Cardiac septum (tissue), 1 donor: Measurements from ENCODE around the gene BCL2L12. TPM values are rescaled to one million over a fixed set of nuclear protein-coding genes. Genes with fewer than 3 reads are reported as not detected.

Experiments used
- DNase-seq: peaks from one replicate; pipeline ENCODE4 v3.0.0-alpha.2; 2020; ENCODE audit warnings: low spot score
- intact Hi-C: fragments of 100-400 bp; cut with DNase I; formaldehyde crosslinking; loops from one replicate; pipeline ENCODE4 v1.14.0; 2022
- total RNA-seq: library from RNA; stranded (reverse); fragmentation: NEBNext Ultra II Directional; extraction: Animal tissue kit (Norgen Biotek cat#: 25700); gene quantifications from one replicate; pipeline ENCODE4 v1.2.1, GENCODE V29; 2021
- donor health status: DM: no; HTN: no; CAD: no.

BCL2L12 gene
- total RNA-seq, 1 donor from 2014 or later = 8.9 TPM

DNA sequence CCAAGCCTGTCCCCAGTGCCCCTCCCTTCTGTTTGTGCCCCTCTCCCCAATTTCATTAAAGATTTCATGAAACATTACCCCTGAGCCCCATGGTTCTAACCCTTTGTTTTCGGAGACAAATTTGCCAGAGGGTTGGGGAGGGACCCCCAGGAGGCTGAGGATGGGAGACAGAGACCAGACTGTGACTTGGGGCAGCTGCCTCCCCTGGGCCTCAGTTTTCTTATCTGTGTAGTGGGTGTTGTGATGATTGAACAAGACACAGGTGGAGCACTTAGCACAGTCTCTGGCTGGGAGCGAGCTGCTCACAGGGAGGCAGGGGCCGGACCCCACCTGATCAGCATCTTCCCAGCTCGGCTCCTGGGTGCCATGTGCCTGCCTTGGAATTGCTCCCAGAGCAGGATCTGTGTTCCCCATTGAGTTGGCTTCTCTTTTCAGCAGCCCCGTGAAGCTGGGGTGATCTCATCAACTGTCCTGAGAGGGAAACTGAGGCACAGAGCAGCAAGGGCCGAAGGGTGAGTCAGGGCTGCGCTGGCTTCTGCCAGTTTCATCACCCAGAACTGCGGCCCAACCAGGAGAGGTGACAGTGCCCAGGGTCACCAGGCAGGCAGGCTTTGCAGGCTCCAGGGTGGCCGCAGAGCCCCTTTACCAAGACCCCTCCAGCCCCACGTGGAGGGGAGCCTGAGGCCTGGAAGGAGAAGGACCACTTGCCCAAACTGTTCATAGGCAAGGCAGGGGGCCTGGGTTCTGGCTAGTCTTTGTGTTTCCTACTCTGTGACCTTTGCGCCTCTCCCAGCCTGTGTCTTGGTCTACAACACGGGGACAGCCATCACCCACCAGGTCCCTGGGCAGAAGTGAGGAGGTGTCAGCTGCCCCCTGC lies 6.9 kb upstream of the BCL2L12 start:
- intact Hi-C loops = no loop called here
- no peak for DNase-seq

DNA sequence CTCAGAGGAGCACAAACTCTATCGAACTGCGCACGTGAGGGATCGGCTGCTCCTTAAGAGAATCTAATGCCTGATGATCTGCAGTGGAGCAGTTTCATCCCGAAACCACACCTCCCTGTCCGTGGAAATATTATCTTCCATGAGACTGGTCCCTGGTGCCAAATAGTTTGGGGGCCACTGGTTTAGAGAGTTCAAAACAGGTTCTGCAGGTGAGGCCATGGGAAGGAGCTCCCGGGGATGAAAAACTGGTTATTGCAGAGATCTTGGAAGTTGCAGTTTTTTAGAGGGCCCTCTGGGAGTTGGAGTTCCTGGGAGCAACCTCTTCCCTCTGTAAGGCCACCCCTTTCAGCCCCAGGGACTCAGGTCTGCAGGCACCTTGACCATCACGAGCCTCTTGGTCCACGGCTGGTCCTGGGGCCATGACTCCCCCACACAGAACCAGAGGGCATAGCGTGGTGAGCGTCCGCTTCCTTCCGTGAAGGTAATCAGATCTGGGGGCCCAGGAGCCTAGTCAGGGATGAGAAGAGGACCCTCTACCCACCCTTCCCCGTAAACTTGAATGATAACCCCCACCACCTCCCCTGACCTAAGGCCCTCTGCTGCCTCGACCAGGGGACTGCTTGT lies 5.3 kb upstream of the BCL2L12 start:
- intact Hi-C loops = no loop called here
- DNase-seq = no peak

DNA sequence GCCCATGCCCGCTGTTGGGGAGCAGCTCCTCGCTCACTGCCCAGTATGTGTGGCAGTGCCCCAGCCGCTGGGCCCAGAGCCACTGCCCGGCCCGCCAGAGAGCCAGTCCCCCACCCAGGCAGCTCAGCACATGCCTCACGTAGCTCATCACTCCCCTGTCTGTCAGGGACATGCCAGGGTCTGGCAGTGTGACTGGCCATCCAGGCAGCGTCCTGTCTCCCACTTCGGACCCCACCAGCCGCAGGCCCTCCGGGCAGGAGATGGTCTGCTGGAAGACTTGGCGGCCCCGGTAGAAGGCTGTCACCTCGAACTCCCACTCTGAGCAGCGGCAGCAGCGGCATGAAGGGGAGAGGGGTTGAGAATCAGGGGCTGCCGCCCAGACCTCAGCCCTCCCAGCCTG lies 3.7 kb upstream of the BCL2L12 start:
- no peak for DNase-seq
- intact Hi-C loops = no loop called here

- DNase-seq = no peak
- intact Hi-C loops = no loop called here
Measured at GRCh38 chr19:49663224-49663623, 2.5 kb upstream of the BCL2L12 start.

DNA sequence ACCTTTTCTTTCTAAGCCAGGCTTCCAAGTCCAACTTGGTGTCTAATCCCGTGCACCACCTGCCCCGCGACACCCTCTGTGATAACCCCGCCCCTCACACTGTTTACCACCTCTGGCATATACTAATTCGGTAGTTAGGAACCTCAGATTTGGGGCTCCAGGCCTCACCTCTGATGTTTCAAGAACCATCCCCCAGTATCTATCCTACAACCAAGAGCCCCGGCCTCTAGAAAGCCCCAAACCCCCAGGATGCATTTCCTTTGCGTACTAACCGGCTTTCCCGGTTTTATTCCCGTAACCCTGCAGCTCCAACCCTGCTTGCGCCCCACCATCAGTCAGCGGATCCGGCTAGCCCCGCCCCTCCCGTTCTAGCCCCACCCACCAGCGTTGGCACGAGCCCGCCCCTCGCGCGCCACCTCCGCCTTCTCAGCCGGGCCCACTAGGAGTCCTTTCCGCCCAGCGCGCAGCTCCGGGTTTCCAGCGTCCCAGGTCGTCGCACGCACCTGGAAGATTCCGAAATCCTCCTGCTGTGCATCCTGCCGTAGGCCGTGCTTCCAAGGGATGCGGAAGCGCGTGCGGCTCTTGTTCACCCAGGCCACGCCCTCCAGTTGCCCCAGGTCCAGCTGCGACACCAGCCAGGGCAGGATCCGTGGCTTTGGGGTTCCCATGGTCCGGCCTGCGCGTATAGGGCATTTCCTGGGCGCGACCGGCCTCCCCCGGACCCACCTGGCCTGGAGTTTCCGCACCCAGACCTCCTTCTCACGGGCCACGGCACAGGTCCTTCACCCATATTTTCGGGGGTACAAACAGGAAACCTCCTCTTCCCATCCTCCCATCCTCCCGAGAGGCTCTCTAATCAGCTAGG lies 1.3 kb upstream of the BCL2L12 start:
- peak; percentile 96 for DNase-seq
- intact Hi-C loops = loop anchor here (2.0 kb wide), 1 partner anchor 22 kb away; the partner anchor contains the start of gene SCAF1

DNA sequence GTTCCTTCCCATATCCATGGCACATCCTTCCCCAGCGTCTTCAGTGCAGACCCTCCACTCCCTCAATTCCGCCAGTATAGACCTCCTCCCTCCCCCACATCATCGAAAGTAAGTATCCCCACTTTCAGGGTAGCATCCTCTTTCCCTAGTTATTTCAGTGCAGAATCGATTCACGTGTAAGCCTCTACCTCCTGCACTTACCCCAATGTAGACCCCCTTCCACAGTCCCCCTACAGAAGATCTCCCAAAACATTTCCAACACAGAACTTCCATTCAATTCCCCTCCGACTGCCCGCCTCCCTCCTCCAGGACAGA lies 740 bp upstream of the BCL2L12 start:
- DNase-seq = no peak
- intact Hi-C loops = loop anchor here (2.0 kb wide), 1 partner anchor 22 kb away; the partner anchor contains the start of gene SCAF1

- no peak for DNase-seq
- intact Hi-C loops = no loop called here
Measured at GRCh38 chr19:49666120-49666444, 349 bp downstream of the BCL2L12 start.

- intact Hi-C loops = no loop called here
- DNase-seq = no peak
Measured at GRCh38 chr19:49667473-49667872, 1.7 kb downstream of the BCL2L12 start.

- no peak for DNase-seq
- intact Hi-C loops = no loop called here
Measured at GRCh38 chr19:49669516-49669915, 3.8 kb downstream of the BCL2L12 start.

GRCh38 chr19:49672131-49672919 lies 6.6 kb downstream of the BCL2L12 start:
- peak; percentile 91 for DNase-seq
- intact Hi-C loops = no loop called here

DNA sequence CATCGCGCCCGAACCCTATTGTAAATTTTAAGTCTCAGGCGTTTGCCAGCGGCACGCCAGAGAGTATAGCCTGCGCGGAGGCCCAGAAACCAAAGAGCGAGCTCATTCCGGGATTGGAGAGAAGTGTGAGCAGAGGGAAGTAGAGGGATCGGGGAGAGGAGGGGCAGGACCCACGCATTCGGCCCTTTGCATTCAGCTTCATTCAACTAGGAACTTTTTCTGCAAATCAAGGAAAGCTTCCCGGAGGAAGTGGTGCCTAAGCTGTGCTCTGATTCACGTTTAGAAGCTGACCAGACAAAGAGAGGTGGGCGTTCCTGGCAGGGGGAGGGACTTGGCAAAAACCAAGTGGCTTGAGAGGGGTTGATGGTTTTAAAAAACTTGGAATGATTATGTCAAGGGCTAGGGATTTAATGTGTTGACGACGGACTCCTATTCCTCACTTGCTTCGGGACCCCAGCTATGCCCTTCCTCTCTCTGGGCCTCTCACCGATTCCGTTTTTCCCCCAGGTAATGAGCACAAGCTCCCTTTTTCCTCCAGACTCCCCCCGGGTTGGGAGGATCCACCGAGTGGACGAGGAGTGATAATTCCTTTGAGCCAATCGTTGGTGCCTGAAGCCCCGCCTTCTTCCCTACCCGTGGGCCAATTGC lies 10.5 kb downstream of the BCL2L12 start:
- peak; percentile 90 for DNase-seq
- intact Hi-C loops = loop anchor here (2.0 to 5.0 kb wide), 3 partner anchors 35 to 179 kb away; partner anchors contain the start of genes PRR12, RPS11 and RRAS

DNA sequence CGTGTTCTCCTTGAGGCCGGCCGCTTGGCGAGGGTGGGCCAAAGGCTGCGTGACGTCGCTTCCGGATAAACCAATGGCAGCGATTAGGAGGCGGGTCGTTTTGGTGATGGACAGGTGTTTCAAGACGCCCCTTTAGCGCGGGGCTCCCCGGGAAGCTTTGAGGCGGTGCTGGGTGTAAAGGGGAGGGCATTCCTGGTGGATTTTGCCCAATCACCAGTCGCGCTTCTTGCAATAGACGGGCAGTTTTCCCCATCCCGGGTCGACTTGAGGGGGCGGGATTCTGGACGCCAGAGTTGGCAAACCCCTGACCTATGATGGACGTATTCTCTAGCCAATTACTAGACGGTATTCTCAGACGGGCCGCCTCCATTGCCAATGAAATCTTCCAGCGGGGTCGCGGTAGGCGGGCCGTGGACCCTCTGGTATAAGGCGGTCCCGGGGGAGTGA lies 11.1 kb downstream of the BCL2L12 start:
- peak; percentile 100 for DNase-seq
- intact Hi-C loops = loop anchor here (2.0 to 5.0 kb wide), 3 partner anchors 36 to 180 kb away; partner anchors contain the start of genes PRR12, RPS11 and RRAS

DNA sequence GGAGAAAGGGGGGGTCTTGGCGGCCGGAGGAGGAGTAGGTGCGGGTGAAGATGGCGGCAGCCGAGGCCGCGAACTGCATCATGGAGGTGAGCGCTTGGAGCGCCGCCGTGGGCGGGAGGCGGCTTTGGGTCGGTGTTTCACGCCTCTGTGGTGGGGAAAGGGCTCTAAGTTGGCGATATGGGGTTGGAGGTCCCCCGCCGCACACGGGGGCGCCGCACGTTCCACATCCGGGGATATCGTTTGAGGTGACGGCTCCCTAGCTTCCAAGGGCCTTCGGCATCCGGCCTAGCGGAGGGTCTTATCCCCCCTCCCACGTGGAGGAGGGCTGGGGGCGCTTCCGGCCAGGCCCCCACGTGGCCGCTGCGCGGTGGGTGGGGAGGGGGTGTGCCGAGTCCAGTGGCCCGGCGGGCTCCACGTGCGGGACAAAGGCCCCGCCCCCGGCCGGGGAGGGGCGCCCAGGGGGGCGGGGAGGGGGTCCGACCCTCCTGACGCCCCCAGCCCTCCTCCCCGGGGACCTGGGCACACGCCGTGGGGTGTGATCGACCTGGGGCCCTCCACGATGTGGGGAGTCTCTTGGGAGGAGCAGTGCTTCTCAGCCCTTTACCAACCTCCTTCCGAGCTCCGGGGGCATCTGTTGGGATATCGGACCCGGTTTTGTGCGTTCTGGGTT lies 11.6 kb downstream of the BCL2L12 start, which contains the start of gene PRMT1:
Gene PRMT1, plus strand, starts transcription at position 41 of the 670 bp plus-strand sequence. Its CDS starts 10 bp downstream, at position 51.
- DNase-seq = no peak
- intact Hi-C loops = loop anchor here (2.0 to 5.0 kb wide), 3 partner anchors 37 to 180 kb away; partner anchors contain the start of genes PRR12, RPS11 and RRAS

DNA sequence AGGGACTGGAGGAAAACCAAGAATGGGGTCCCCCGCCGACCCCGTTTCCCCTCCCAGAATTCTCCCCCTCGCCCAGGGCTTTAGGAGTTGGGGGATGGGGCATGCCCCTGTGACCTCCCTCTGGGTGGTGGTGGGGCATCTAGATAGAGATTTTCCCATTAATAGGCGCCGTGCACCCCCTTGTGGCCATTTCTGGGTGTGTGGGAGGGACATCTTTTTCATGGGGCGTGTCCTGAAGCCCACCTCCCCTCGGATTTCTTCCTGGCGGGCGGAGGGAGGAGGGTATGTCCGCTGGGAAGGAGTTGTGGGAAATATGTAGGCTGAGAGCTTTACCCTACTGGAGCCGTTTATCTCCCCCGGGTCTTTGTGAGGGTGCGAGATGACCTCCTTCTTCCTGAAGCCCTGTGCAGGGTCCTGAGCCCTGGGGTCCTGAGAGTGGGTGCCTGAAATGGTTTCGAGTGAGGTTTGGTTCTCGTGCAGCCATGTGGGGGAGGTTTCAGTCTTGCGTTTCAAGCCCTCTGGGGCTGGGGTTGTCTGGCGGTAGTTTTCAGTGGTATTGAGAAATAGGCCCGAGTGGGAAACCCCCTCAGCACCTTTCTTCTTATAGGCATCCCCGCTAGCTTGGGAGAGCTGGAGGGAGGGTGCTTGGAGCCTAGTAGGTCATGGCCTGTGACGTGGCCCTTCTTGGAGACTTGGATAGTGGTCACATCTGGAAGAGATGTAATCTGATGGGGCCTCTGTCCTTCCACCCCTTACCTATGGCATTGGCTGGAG lies 12.4 kb downstream of the BCL2L12 start:
- intact Hi-C loops = loop anchor here (2.0 to 5.0 kb wide), 3 partner anchors 37 to 181 kb away; partner anchors contain the start of genes PRR12, RPS11 and RRAS
- DNase-seq = no peak

GRCh38 chr19:49678985-49679770 lies 13.4 kb downstream of the BCL2L12 start:
- intact Hi-C loops = loop anchor here (5.0 kb wide), 2 partner anchors 87 to 182 kb away; partner anchors contain the start of genes PRR12 and RPS11
- DNase-seq = no peak

DNA sequence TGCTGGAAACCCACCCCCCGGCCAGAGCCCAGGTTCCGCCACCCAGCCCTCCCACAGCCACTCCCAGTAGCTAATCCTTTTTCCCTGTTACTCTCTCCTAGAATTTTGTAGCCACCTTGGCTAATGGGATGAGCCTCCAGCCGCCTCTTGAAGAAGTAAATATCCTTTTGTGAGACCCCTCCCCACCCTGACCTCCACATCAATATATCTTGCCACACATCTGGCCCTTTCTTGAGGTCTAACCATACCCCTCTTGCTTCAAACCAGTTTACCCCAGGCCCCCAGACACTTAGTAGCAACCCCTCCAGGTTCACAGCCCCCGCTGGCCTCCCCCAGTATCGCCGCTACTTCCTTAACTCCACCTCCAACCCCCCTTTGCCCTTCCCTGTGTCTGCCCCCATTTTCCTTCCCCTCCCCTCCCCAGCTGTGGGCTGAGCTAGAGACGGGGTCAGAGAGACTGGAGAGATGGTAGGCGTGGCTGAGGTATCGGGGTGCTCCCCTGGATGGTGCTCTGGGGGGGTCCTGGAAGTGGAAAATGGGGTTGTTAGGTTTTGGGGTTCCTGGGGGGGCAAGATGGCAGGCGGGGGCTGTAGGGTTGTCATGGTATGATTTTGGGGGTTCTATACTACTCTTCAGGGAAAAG lies 14.2 kb downstream of the BCL2L12 start:
- intact Hi-C loops = loop anchor here (5.0 kb wide), 3 partner anchors 88 to 183 kb away; partner anchors contain the start of genes PRR12 and RPS11
- DNase-seq = no peak
